Measurements from ENCODE around the gene FOXC2. TPM values are rescaled to one million over a fixed set of nuclear protein-coding genes. Genes with fewer than 3 reads are reported as not detected.

The FOXC2 gene
- total and polyA plus RNA-seq, 2 donors (not counting 1 experiment from before 2014, with no cell fraction given): not detected

DNA sequence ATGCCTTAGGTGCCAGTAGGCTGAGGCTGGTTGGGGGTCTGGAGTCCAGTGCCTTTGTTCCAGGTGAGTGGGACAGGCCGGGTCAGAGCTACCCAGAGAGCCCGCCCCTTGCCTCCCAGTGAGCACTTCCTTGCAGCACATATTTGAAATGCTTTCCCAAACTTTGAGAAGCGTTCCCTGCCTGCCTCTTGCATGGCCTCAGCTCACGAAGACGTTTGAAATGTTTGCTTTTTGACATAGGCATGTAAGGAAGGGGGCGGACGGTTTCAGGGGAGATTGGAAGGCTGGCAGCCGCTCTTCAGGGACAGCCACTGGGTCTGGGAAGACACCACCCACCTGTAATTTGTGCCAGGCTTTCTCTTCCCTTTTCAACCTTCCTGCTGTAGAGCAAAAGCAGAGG, 6.6 kb downstream of the FOXC2 start:
- no peak overlapping the region for H3K9ac ChIP-seq (ENCODE audit: low read length)
- H3K27ac ChIP-seq (ENCODE audit: low read length in 2 of 2): no peak overlapping the region
- no peaks in the 10 kb centered on the region for H4K20me1 ChIP-seq (ENCODE audit: control insufficient read depth, insufficient read depth, low read length, poor library complexity, severe bottlenecking)
- H2AFZ ChIP-seq (ENCODE audit: insufficient read depth, low read depth, low read length, poor library complexity, severe bottlenecking): no peak overlapping the region
- H3K27ac Mint-ChIP-seq: no peak overlapping the region
- TF ChIP-seq, protein P1, sequence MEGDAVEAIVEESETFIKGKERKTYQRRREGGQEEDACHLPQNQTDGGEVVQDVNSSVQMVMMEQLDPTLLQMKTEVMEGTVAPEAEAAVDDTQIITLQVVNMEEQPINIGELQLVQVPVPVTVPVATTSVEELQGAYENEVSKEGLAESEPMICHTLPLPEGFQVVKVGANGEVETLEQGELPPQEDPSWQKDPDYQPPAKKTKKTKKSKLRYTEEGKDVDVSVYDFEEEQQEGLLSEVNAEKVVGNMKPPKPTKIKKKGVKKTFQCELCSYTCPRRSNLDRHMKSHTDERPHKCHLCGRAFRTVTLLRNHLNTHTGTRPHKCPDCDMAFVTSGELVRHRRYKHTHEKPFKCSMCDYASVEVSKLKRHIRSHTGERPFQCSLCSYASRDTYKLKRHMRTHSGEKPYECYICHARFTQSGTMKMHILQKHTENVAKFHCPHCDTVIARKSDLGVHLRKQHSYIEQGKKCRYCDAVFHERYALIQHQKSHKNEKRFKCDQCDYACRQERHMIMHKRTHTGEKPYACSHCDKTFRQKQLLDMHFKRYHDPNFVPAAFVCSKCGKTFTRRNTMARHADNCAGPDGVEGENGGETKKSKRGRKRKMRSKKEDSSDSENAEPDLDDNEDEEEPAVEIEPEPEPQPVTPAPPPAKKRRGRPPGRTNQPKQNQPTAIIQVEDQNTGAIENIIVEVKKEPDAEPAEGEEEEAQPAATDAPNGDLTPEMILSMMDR (IDR thresholded peaks at IDR 0.05): no peak
- TF ChIP-seq EZH2 (IDR thresholded peaks at IDR 0.05; ENCODE audit: borderline replicate concordance, insufficient read depth, low read depth, low read length, poor library complexity, severe bottlenecking): no peak
- H3K4me1 ChIP-seq (ENCODE audit: control insufficient read depth in 2 of 2, insufficient read depth in 2 of 2, low read length in 2 of 2): peaks cover 14 to 17% of the 10 kb centered on the region in 2 donors
- intact Hi-C loops (cut with micrococcal nuclease): no loop called here
- ChIA-PET POLR2A (no interaction called here), CTCF (no interaction called here)
- no peaks in the 10 kb centered on the region for H3K36me3 ChIP-seq (replicated peaks in 1 of 2; ENCODE audit: control extremely low read depth in 1 of 2, control insufficient read depth in 1 of 2, extremely low read depth in 1 of 2, insufficient read depth in 2 of 2, low read length in 1 of 2)
- DNase-seq (no peak), ATAC-seq (ENCODE audit: low read depth) (no peak)
- 89% methylated on average over 7 of the region's 8 CpGs for WGBS (ENCODE audit: insufficient coverage)
- H3K79me2 ChIP-seq (ENCODE audit: control insufficient read depth, insufficient read depth, low read length): no peaks in the 10 kb centered on the region
- H3K9me3 Mint-ChIP-seq (ENCODE audit: insufficient read depth): no peaks in the 10 kb centered on the region
- H3K27me3 ChIP-seq (replicated peaks in 1 of 4; ENCODE audit: control extremely low read depth in 1 of 4, control insufficient read depth in 3 of 4, insufficient read depth in 4 of 4, low read length in 3 of 4): peaks cover 0 to 67% (median 38%) of the 10 kb centered on the region in 4 experiments
- no peak overlapping the region for H3K4me3 ChIP-seq (ENCODE audit: control extremely low read depth in 1 of 5, extremely low read depth in 1 of 5, insufficient read depth in 1 of 5, low read depth in 2 of 5, low read length in 4 of 5)
- peaks cover 17% of the 10 kb centered on the region for H3K4me1 Mint-ChIP-seq
- H3K4me2 ChIP-seq (replicated peaks; ENCODE audit: low read depth, low read length, poor library complexity, severe bottlenecking): no peak overlapping the region
- no peak overlapping the region for H3K4me3 Mint-ChIP-seq
- H3K9me3 ChIP-seq (ENCODE audit: control extremely low read depth in 1 of 3, control insufficient read depth in 2 of 3, insufficient read depth in 1 of 3, low read length in 2 of 3): peaks cover 0 to 4% (median 0%) of the 10 kb centered on the region in 3 donors
- peaks cover 71% of the 10 kb centered on the region for H3K27me3 Mint-ChIP-seq

DNA sequence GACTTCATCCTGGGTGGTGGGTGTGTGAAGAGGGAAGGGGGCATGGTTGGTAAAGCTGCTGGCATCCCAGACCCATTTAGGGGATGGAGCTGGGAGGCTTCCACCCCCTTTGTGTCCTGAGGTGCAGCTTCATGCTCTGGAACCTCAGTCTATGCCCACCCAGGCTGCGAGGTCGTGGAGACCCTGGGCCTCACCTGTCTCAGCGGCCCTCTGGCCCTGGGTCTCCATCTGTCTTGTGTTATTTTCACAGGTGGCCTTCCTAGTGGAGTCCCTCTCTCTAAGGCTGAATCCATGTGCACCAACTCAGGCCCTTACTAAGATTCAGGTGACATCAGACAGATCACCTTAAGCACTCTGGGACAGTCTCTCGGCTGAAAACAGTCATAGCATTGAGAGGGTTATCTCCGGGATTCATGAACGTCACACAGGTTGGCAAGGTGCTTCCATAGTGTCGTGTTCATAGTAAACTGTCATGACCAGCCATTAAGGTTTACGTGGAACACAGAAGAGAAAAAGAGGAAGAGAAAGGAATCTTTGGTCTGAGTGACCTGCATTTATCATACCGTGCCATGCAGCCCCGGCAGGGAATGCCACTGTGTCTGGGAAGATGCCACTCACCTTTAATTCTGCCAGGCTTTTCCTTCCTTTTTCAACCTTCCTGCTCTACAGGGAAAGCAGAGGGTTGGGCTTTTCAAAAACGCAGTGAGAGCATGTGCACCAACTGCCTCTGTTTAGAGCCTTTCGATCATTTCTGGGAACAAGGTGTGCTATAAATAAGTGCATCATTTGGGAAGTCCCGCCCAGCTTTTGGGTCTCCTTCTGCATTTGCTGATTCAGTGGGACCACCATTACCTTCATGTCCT, 7.2 kb downstream of the FOXC2 start:
- WGBS (ENCODE audit: insufficient coverage): 73% methylated on average over 10 of the region's 13 CpGs
- POLR2A ChIA-PET: no interaction called here
- intact Hi-C loops (cut with micrococcal nuclease): no loop called here
- CTCF ChIA-PET: no interaction called here
- Histone ChIP-seq H3K27ac (ENCODE audit: low read length in 2 of 2) (no peak overlapping the region), H3K79me2 (ENCODE audit: control insufficient read depth, insufficient read depth, low read length) (no peaks in the 10 kb centered on the region), H3K4me2 (replicated peaks; ENCODE audit: low read depth, low read length, poor library complexity, severe bottlenecking) (no peak overlapping the region), H3K36me3 (replicated peaks in 1 of 2; ENCODE audit: control extremely low read depth in 1 of 2, control insufficient read depth in 1 of 2, extremely low read depth in 1 of 2, insufficient read depth in 2 of 2, low read length in 1 of 2) (no peaks in the 10 kb centered on the region), H3K9me3 (ENCODE audit: control extremely low read depth in 1 of 3, control insufficient read depth in 2 of 3, insufficient read depth in 1 of 3, low read length in 2 of 3) (peaks cover 0 to 4% (median 0%) of the 10 kb centered on the region in 3 donors), H4K20me1 (ENCODE audit: control insufficient read depth, insufficient read depth, low read length, poor library complexity, severe bottlenecking) (no peaks in the 10 kb centered on the region), H3K9ac (ENCODE audit: low read length) (no peak overlapping the region), H3K4me1 (ENCODE audit: control insufficient read depth in 2 of 2, insufficient read depth in 2 of 2, low read length in 2 of 2) (peaks cover 14 to 15% of the 10 kb centered on the region in 2 donors), H2AFZ (ENCODE audit: insufficient read depth, low read depth, low read length, poor library complexity, severe bottlenecking) (no peak overlapping the region), H3K4me3 (ENCODE audit: control extremely low read depth in 1 of 5, extremely low read depth in 1 of 5, insufficient read depth in 1 of 5, low read depth in 2 of 5, low read length in 4 of 5) (no peak overlapping the region), H3K27me3 (replicated peaks in 1 of 4; ENCODE audit: control extremely low read depth in 1 of 4, control insufficient read depth in 3 of 4, insufficient read depth in 4 of 4, low read length in 3 of 4) (peaks cover 0 to 69% (median 39%) of the 10 kb centered on the region in 4 experiments)
- Mint-ChIP-seq H3K4me1 (peaks cover 16% of the 10 kb centered on the region), H3K27me3 (peaks cover 71% of the 10 kb centered on the region), H3K4me3 (no peak overlapping the region), H3K27ac (no peak overlapping the region), H3K9me3 (ENCODE audit: insufficient read depth) (no peaks in the 10 kb centered on the region)
- ATAC-seq (ENCODE audit: low read depth): no peak
- no peak for DNase-seq
- no peak for TF ChIP-seq EZH2 (IDR thresholded peaks at IDR 0.05; ENCODE audit: borderline replicate concordance, insufficient read depth, low read depth, low read length, poor library complexity, severe bottlenecking)
- TF ChIP-seq, protein P1 (IDR thresholded peaks at IDR 0.05): no peak
